AG08396 (cell line): ENCODE data around the gene CEP112.
"Not testable (repeated sequence)": the region's sequence is repeated elsewhere in the genome, so short reads cannot be mapped to it uniquely, and the experiment has no call there.

Experiments used
- DNase-seq: peaks from one replicate; pipeline ENCODE4 v3.0.0; 2012; ENCODE audit warnings: low spot score, mixed read lengths

The CEP112 gene

GRCh38 chr17:66155055-66155454 lies 36.9 kb downstream of the CEP112 start:
- DNase-seq: not testable (repeated sequence)

GRCh38 chr17:66152756-66153155 lies 39.2 kb downstream of the CEP112 start:
- DNase-seq: no peak

GRCh38 chr17:66150708-66151107 lies 41.2 kb downstream of the CEP112 start:
- no peak for DNase-seq

- DNase-seq: no peak
Measured at GRCh38 chr17:66149562-66149961, 42.4 kb downstream of the CEP112 start.

GRCh38 chr17:66146394-66146793 lies 45.5 kb downstream of the CEP112 start:
- DNase-seq: no peak

GRCh38 chr17:66143657-66144282 lies 48.2 kb downstream of the CEP112 start:
- no peak for DNase-seq

- DNase-seq: no peak
Measured at GRCh38 chr17:66142428-66142827, 49.5 kb downstream of the CEP112 start.

GRCh38 chr17:66138120-66138519 lies 53.8 kb downstream of the CEP112 start:
- no peak for DNase-seq

- peak; percentile 15 for DNase-seq
Measured at GRCh38 chr17:66135896-66136295, 56.0 kb downstream of the CEP112 start.

- DNase-seq: no peak
Measured at GRCh38 chr17:66135219-66135618, 56.7 kb downstream of the CEP112 start.

- no peak for DNase-seq
Measured at GRCh38 chr17:66129759-66130158, 62.2 kb downstream of the CEP112 start.

GRCh38 chr17:66126231-66126630 lies 65.7 kb downstream of the CEP112 start:
- no peak for DNase-seq

GRCh38 chr17:66123163-66123562 lies 68.8 kb downstream of the CEP112 start:
- peak; percentile 22 for DNase-seq

- DNase-seq: peak; percentile 23
Measured at GRCh38 chr17:66115246-66115645, 76.7 kb downstream of the CEP112 start.

- DNase-seq: no peak
Measured at GRCh38 chr17:66114609-66115008, 77.3 kb downstream of the CEP112 start.

- DNase-seq: no peak
Measured at GRCh38 chr17:66107731-66108130, 84.2 kb downstream of the CEP112 start.

GRCh38 chr17:66098040-66098439 lies 93.9 kb downstream of the CEP112 start:
- no peak for DNase-seq

GRCh38 chr17:66094727-66095126 lies 97.2 kb downstream of the CEP112 start:
- no peak for DNase-seq

GRCh38 chr17:66091445-66092080 lies 100.4 kb downstream of the CEP112 start:
- DNase-seq: no peak

GRCh38 chr17:66089764-66090163 lies 102.2 kb downstream of the CEP112 start:
- no peak for DNase-seq

- DNase-seq: no peak
Measured at GRCh38 chr17:66088173-66088572, 103.8 kb downstream of the CEP112 start.

GRCh38 chr17:66087073-66087472 lies 104.9 kb downstream of the CEP112 start:
- DNase-seq: no peak

- no peak for DNase-seq
Measured at GRCh38 chr17:66085221-66085620, 106.7 kb downstream of the CEP112 start.

GRCh38 chr17:66080670-66081069 lies 111.3 kb downstream of the CEP112 start:
- not testable (repeated sequence) for DNase-seq
